ACHN (cell line): ENCODE measurements around the gene PSMD4.
A peak's percentile ranks its signal among the peaks of the same experiment; 100 is the strongest.

Experiments used
- DNase-seq: peaks from one replicate; pipeline ENCODE4 v3.0.0-alpha.2; 2015
- in situ Hi-C: cut with HindIII; loops from 2 replicates; pipeline ENCODE4 v1.10.0; 2017; ENCODE audit warnings: low sequenced_read_pairs, low pct_ligation_motif_present, low pct_unique_long_range_greater_than_20kb

PSMD4 gene

GRCh38 chr1:151290709-151291303 is 36.3 kb downstream of the PSMD4 start:
- DNase-seq: no peak
- in situ Hi-C loops: no loop called here

- in situ Hi-C loops: no loop called here
- DNase-seq: no peak
Measured at GRCh38 chr1:151292207-151293030, 37.9 kb downstream of the PSMD4 start.

- DNase-seq: no peak
- in situ Hi-C loops: no loop called here
Measured at GRCh38 chr1:151293093-151293492, 38.6 kb downstream of the PSMD4 start.

GRCh38 chr1:151294742-151295462 is 40.4 kb downstream of the PSMD4 start:
- no peak for DNase-seq
- in situ Hi-C loops: no loop called here

- in situ Hi-C loops: no loop called here
- no peak for DNase-seq
Measured at GRCh38 chr1:151309811-151310323, 55.3 kb downstream of the PSMD4 start.

GRCh38 chr1:151311011-151311410 is 56.5 kb downstream of the PSMD4 start:
- no peak for DNase-seq
- in situ Hi-C loops: no loop called here

GRCh38 chr1:151311589-151312331 is 57.2 kb downstream of the PSMD4 start:
- DNase-seq: peak; percentile 99
- in situ Hi-C loops: no loop called here

GRCh38 chr1:151312411-151312810 is 57.9 kb downstream of the PSMD4 start:
- in situ Hi-C loops: no loop called here
- DNase-seq: no peak

- in situ Hi-C loops: no loop called here
- DNase-seq: no peak
Measured at GRCh38 chr1:151312826-151313225, 58.3 kb downstream of the PSMD4 start.

GRCh38 chr1:151313501-151313900 is 59.0 kb downstream of the PSMD4 start:
- in situ Hi-C loops: no loop called here
- no peak for DNase-seq

- in situ Hi-C loops: no loop called here
- peak; percentile 48 for DNase-seq
Measured at GRCh38 chr1:151314137-151314875, 59.8 kb downstream of the PSMD4 start.

GRCh38 chr1:151315565-151316235 is 61.2 kb downstream of the PSMD4 start:
- no peak for DNase-seq
- in situ Hi-C loops: no loop called here
